ENCODE data around the gene TBR1. TPM values are rescaled to one million over a fixed set of nuclear protein-coding genes. Genes with fewer than 3 reads are reported as not detected.

Gene TBR1
- under 1 TPM in 1 of 2 donors, not detected in 1; 0.45 TPM for total RNA-seq

GRCh38 chr2:161415987-161416707 lies at the start of gene TBR1:
TBR1 (plus strand) TSS chr2:161416297; CDS start chr2:161416411, 114 bp downstream.
- peaks cover 42% of the 10 kb centered on the region for H3K27me3 ChIP-seq (replicated peaks; ENCODE audit: insufficient read depth)
- no peaks in the 10 kb centered on the region for H3K4me1 ChIP-seq (replicated peaks)
- no peak for TF ChIP-seq POLR2A (IDR thresholded peaks at IDR 0.05)
- TF ChIP-seq POLR2AphosphoS5 (IDR thresholded peaks at IDR 0.05), result no peak
- no peak for TF ChIP-seq CTCF (IDR thresholded peaks at IDR 0.05)

GRCh38 chr2:161367675-161368074 lies 48.4 kb upstream of the TBR1 start:
- H3K36me3 ChIP-seq, result no peaks in the 10 kb centered on the region
- no peaks in the 10 kb centered on the region for H3K9me3 ChIP-seq
- intact Hi-C loops (cut with DNase I), result no loop called here
- H3K27ac ChIP-seq, result no peak overlapping the region
- H3K27me3 ChIP-seq (replicated peaks; ENCODE audit: insufficient read depth), result no peaks in the 10 kb centered on the region
- WGBS, result 68% methylated on average over 3 of the region's 3 CpGs
- DNase-seq (ENCODE audit: low spot score), result no peak
- no peaks in the 10 kb centered on the region for H3K4me1 ChIP-seq (replicated peaks)
- TF ChIP-seq POLR2AphosphoS5 (IDR thresholded peaks at IDR 0.05), result no peak
- no peak for TF ChIP-seq CTCF (IDR thresholded peaks at IDR 0.05)
- no peak for TF ChIP-seq POLR2A (IDR thresholded peaks at IDR 0.05)
- H3K4me3 ChIP-seq, result no peak overlapping the region

More at GRCh38 chr2:161415987-161416707, at the start of gene TBR1:
- DNase-seq (ENCODE audit: low spot score), result no peak
- 10% methylated on average over 16 of the region's 16 CpGs for WGBS
- no peaks in the 10 kb centered on the region for H3K36me3 ChIP-seq
- no peak within 1 kb of the TSS for H3K27ac ChIP-seq
- H3K9me3 ChIP-seq, result no peaks in the 10 kb centered on the region
- intact Hi-C loops (cut with DNase I), result no loop called here
- H3K4me3 ChIP-seq, result no peak within 1 kb of the TSS

- Histone ChIP-seq H3K4me3 (no peak overlapping the region), H3K27me3 (replicated peaks; ENCODE audit: insufficient read depth) (no peaks in the 10 kb centered on the region), H3K9me3 (no peaks in the 10 kb centered on the region), H3K27ac (no peak overlapping the region), H3K4me1 (replicated peaks) (no peaks in the 10 kb centered on the region), H3K36me3 (no peaks in the 10 kb centered on the region)
- no peak for DNase-seq (ENCODE audit: low spot score)
- intact Hi-C loops (cut with DNase I), result no loop called here
- TF ChIP-seq CTCF (IDR thresholded peaks at IDR 0.05) (no peak), POLR2A (IDR thresholded peaks at IDR 0.05) (no peak), POLR2AphosphoS5 (IDR thresholded peaks at IDR 0.05) (no peak)
- WGBS, result 79% methylated on average over 2 of the region's 2 CpGs
Measured at GRCh38 chr2:161369311-161369710, 46.8 kb upstream of the TBR1 start.

- Histone ChIP-seq H3K27ac (no peak overlapping the region), H3K4me3 (no peak overlapping the region), H3K27me3 (replicated peaks; ENCODE audit: insufficient read depth) (no peaks in the 10 kb centered on the region), H3K9me3 (no peaks in the 10 kb centered on the region), H3K36me3 (no peaks in the 10 kb centered on the region), H3K4me1 (replicated peaks) (no peaks in the 10 kb centered on the region)
- intact Hi-C loops (cut with DNase I), result no loop called here
- no peak for DNase-seq (ENCODE audit: low spot score)
- no peak for TF ChIP-seq CTCF (IDR thresholded peaks at IDR 0.05)
- TF ChIP-seq POLR2A (IDR thresholded peaks at IDR 0.05), result no peak
- TF ChIP-seq POLR2AphosphoS5 (IDR thresholded peaks at IDR 0.05), result no peak
- 58% methylated on average over 3 of the region's 3 CpGs for WGBS
Measured at GRCh38 chr2:161370981-161371380, 45.1 kb upstream of the TBR1 start.

- no peak for TF ChIP-seq POLR2AphosphoS5 (IDR thresholded peaks at IDR 0.05)
- no peak for TF ChIP-seq CTCF (IDR thresholded peaks at IDR 0.05)
- no peak for TF ChIP-seq POLR2A (IDR thresholded peaks at IDR 0.05)
- Histone ChIP-seq H3K36me3 (no peaks in the 10 kb centered on the region), H3K9me3 (no peaks in the 10 kb centered on the region), H3K4me1 (replicated peaks) (no peaks in the 10 kb centered on the region), H3K27me3 (replicated peaks; ENCODE audit: insufficient read depth) (no peaks in the 10 kb centered on the region), H3K4me3 (no peak overlapping the region), H3K27ac (no peak overlapping the region)
- intact Hi-C loops (cut with DNase I), result no loop called here
- 27% methylated on average over 1 of the region's 1 CpG for WGBS
- no peak for DNase-seq (ENCODE audit: low spot score)
Measured at GRCh38 chr2:161371869-161372268, 44.2 kb upstream of the TBR1 start.
